ENCODE measurements around the gene EEF1G. TPM values are rescaled to one million over a fixed set of nuclear protein-coding genes. Genes with fewer than 3 reads are reported as not detected.

Gene EEF1G
- total and polyA plus RNA-seq, 2 of the 13 experiments (the other 11 are each of a cell fraction or from before 2014, with no cell fraction given): 1,787 to 2,144 TPM

GRCh38 chr11:62599069-62599696, 25.5 kb upstream of the EEF1G start (continued):
- TF ChIP-seq HNF1A (IDR thresholded peaks at IDR 0.05; ENCODE audit: low read depth) (no peak; the same call in 1 of the 2 replicates), HNF1A (CRISPR knock-in tag; IDR thresholded peaks at IDR 0.05; ENCODE audit: borderline replicate concordance) (peak; percentile 51; the same call in 1 of the 2 replicates), ZNF841 (CRISPR knock-in tag; IDR thresholded peaks at IDR 0.05; ENCODE audit: borderline replicate concordance) (no peak), ZNF570 (CRISPR knock-in tag; IDR thresholded peaks at IDR 0.05; ENCODE audit: borderline replicate concordance) (no peak), ZNF770 (CRISPR knock-in tag; IDR thresholded peaks at IDR 0.05) (no peak), FOXP4 (CRISPR knock-in tag; IDR thresholded peaks at IDR 0.05) (peak; percentile 70), ADNP (CRISPR knock-in tag; IDR thresholded peaks at IDR 0.05) (no peak), SKI (IDR thresholded peaks at IDR 0.05; ENCODE audit: partially characterized antibody) (peak; percentile 9), GMEB2 (CRISPR knock-in tag; IDR thresholded peaks at IDR 0.05; ENCODE audit: low read depth) (no peak), AKNA (CRISPR knock-in tag; IDR thresholded peaks at IDR 0.05; ENCODE audit: borderline replicate concordance) (no peak), NR2F1 (CRISPR knock-in tag; IDR thresholded peaks at IDR 0.05) (no peak), ZNF75D (CRISPR knock-in tag; IDR thresholded peaks at IDR 0.05; ENCODE audit: borderline replicate concordance) (no peak), IKZF4 (CRISPR knock-in tag; IDR thresholded peaks at IDR 0.05; ENCODE audit: borderline replicate concordance, low read depth, not compliant biosample characterization) (no peak)

All from HepG2 (cell line).